ENCODE measurements around the gene ELAVL2.

GRCh38 chr9:23739753-23740152, 86.3 kb downstream of the ELAVL2 start:
- TF ChIP-seq SMARCA5 (IDR thresholded peaks at IDR 0.05) (no peak), MNT (conservative IDR thresholded peaks at IDR 0.05) (no peak), SNAPC5 (CRISPR knock-in tag; IDR thresholded peaks at IDR 0.05) (no peak), DPF2 (IDR thresholded peaks at IDR 0.05) (no peak), XRCC3 (IDR thresholded peaks at IDR 0.05) (no peak), STAT6 (CRISPR knock-in tag; IDR thresholded peaks at IDR 0.05) (no peak)
